CD4-positive, alpha-beta T cell (primary cell): ENCODE results near the gene MSI2. TPM values are rescaled to one million over a fixed set of nuclear protein-coding genes. Genes with fewer than 3 reads are reported as not detected.

ENCODE experiments used
- ATAC-seq: fragments of 200-7000 bp; cut with Tn5 transposase; one replicate; pipeline ENCODE4 v1.10.0; 2022; ENCODE audit warnings: mild to moderate bottlenecking; ENCODE audit not compliant: poor library complexity
- CTCF ChIA-PET: fragments of 350-600 bp; sonication (Branson Sonifier 250); formaldehyde crosslinking; loops from one replicate; lab custom pipeline; 2021; ENCODE audit warnings: antibody characterized with exemption, inconsistent platforms; lab: Charles Lee
- POLR2A ChIA-PET: fragments of 350-600 bp; sonication (Branson Sonifier 250); formaldehyde crosslinking; loops from one replicate; lab custom pipeline; 2021; ENCODE audit warnings: antibody characterized with exemption, inconsistent platforms; lab: Charles Lee
- DNase-seq, 14 experiments: peaks; one replicate each; pipeline ENCODE4 v3.0.0-alpha.2; 2013 to 2020; ENCODE audit warnings: mixed read lengths in 2 of 14
- H3K27ac ChIP-seq, 2 donors: one replicate each; pipeline versions ENCODE4 v1.5.1 to v1.7.0; 2013; ENCODE audit warnings: low read length in 2 of 2, low read depth in 1 of 2, mild to moderate bottlenecking in 1 of 2
- H3K27me3 ChIP-seq, 2 experiments: 1 replicate in 1 of 2; 2 replicates in 1 of 2; pipeline versions ENCODE4 v1.6.1 to v1.7.0; 2013; ENCODE audit warnings: low read length in 2 of 2, control low read depth in 1 of 2, mild to moderate bottlenecking in 1 of 2, moderate library complexity in 1 of 2; ENCODE audit not compliant: insufficient read depth in 2 of 2, control insufficient read depth in 1 of 2
- H3K36me3 ChIP-seq: one replicate; pipeline ENCODE4 v1.6.1; 2013; ENCODE audit warnings: low read length, control low read depth; ENCODE audit not compliant: insufficient read depth
- H3K4me1 ChIP-seq: one replicate; pipeline ENCODE4 v1.6.1; 2013; ENCODE audit warnings: low read length, control low read depth; ENCODE audit not compliant: insufficient read depth
- H3K4me3 ChIP-seq: one replicate; pipeline ENCODE4 v1.5.1; 2013; ENCODE audit warnings: mild to moderate bottlenecking, low read length, moderate library complexity
- H3K9me3 ChIP-seq, 2 experiments: 1 replicate in 1 of 2; 2 replicates in 1 of 2; pipeline versions ENCODE4 v1.6.1 to v1.7.0; 2013; ENCODE audit warnings: low read length in 2 of 2, mild to moderate bottlenecking in 2 of 2, control low read depth in 1 of 2, moderate library complexity in 1 of 2; ENCODE audit not compliant: control insufficient read depth in 1 of 2, insufficient read depth in 1 of 2
- H3K27ac Mint-ChIP-seq: one replicate; pipeline ENCODE4 v1.8.0; 2020; ENCODE audit warnings: mixed read lengths
- H3K27me3 Mint-ChIP-seq: one replicate; pipeline ENCODE4 v1.8.0; 2021; ENCODE audit warnings: mixed read lengths
- H3K36me3 Mint-ChIP-seq: one replicate; pipeline ENCODE4 v1.8.0; 2021; ENCODE audit warnings: low read depth, mixed read lengths
- H3K4me1 Mint-ChIP-seq: one replicate; pipeline ENCODE4 v1.8.0; 2021; ENCODE audit warnings: low read depth, mixed read lengths
- H3K4me3 Mint-ChIP-seq: one replicate; pipeline ENCODE4 v1.8.0; 2020; ENCODE audit warnings: mild to moderate bottlenecking, mixed read lengths
- H3K9me3 Mint-ChIP-seq: one replicate; pipeline ENCODE4 v1.8.0; 2020; ENCODE audit warnings: mixed read lengths
- CTCF ChIP-seq: fragments of 200-600 bp; IDR thresholded peaks from one replicate; pipeline ENCODE4 v1.8.0; 2022; ENCODE audit warnings: antibody characterized with exemption, mild to moderate bottlenecking
- intact Hi-C, 2 experiments: fragments of 100-400 bp; cut with DNase I in 1 of 2; cut with micrococcal nuclease in 1 of 2; formaldehyde crosslinking; loops; one replicate each; pipeline versions ENCODE4 v1.15.1 to v1.9.0; 2023 to 2025; cut with DNase I, micrococcal nuclease
- total RNA-seq, 174 experiments: library from RNA in 2 of 174; stranded (reverse) in 2 of 174; gene quantifications; one replicate each; pipeline ENCODE4 v1.2.3 and lab custom pipeline; 2021 to 2026

Gene MSI2
- total RNA-seq, 2 experiments from 2014 or later = 129 to 132 TPM

DNA sequence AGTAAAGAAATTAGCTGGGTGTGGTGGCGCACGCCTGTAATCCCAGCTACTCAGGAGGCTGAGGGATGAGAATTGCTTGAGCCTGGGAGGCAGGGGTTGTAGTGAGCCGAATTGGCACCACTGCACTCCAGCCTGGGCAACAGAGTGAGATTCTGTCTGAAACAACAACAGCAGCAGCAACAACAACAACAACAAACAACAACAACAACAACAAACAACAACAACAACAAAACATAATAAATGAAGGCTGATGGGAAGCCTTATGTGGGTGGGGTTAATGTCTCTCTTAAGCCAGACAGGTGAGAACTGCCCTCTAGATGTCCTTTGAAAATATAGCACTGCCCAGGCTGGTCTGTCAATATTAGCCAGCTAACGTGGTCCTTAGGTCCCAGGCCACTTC lies 107.3 kb downstream of the MSI2 start:
- no peaks in the 10 kb centered on the region for H3K9me3 Mint-ChIP-seq
- H3K27ac Mint-ChIP-seq = no peak overlapping the region
- no peak for ATAC-seq
- H3K36me3 Mint-ChIP-seq = peaks cover 12% of the 10 kb centered on the region
- peaks cover 3% of the 10 kb centered on the region for H3K4me1 ChIP-seq
- H3K27me3 ChIP-seq = no peaks in the 10 kb centered on the region
- ChIA-PET CTCF (no interaction called here), POLR2A (no interaction called here)
- no peaks in the 10 kb centered on the region for H3K9me3 ChIP-seq
- no peak for TF ChIP-seq CTCF
- DNase-seq = no peak
- no peaks in the 10 kb centered on the region for H3K27me3 Mint-ChIP-seq
- intact Hi-C loops = no loop called here
- H3K27ac ChIP-seq = no peak overlapping the region
- H3K4me1 Mint-ChIP-seq = peaks cover 24% of the 10 kb centered on the region
- H3K36me3 ChIP-seq = no peaks in the 10 kb centered on the region
- H3K4me3 ChIP-seq = no peak overlapping the region
- no peak overlapping the region for H3K4me3 Mint-ChIP-seq

GRCh38 chr17:57363998-57364643 lies 107.8 kb downstream of the MSI2 start:
- DNase-seq = no peak
- no peak overlapping the region for H3K27ac ChIP-seq
- no peak overlapping the region for H3K27ac Mint-ChIP-seq
- no peak for TF ChIP-seq CTCF
- ChIA-PET CTCF (no interaction called here), POLR2A (no interaction called here)
- no peaks in the 10 kb centered on the region for H3K36me3 ChIP-seq
- H3K27me3 Mint-ChIP-seq = no peaks in the 10 kb centered on the region
- no peak overlapping the region for H3K4me3 ChIP-seq
- intact Hi-C loops = no loop called here
- H3K4me3 Mint-ChIP-seq = no peak overlapping the region
- H3K4me1 Mint-ChIP-seq = peaks cover 22% of the 10 kb centered on the region
- H3K9me3 Mint-ChIP-seq = no peaks in the 10 kb centered on the region
- peaks cover 12% of the 10 kb centered on the region for H3K36me3 Mint-ChIP-seq
- H3K27me3 ChIP-seq = no peaks in the 10 kb centered on the region
- peaks cover 3% of the 10 kb centered on the region for H3K4me1 ChIP-seq
- no peaks in the 10 kb centered on the region for H3K9me3 ChIP-seq
- no peak for ATAC-seq

DNA sequence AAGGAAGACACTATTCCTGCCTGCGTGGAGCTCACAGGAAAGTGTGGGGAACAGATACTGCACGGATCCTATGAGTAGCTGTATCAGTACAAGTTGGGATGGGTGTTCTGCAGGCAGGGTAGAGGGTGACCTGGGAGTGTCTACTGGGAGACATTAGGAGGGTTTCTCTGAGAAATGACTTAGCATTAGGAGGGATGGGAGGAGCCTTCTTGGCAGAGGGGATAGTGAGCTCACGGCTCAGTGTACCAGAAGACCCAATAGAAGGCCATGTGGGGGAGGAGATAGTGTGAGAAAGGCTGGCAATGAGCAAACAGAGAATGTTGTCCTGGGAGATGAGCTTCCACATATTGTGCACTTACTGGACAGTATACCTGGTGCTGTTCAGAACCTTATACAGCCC lies 109.1 kb downstream of the MSI2 start:
- Mint-ChIP-seq H3K4me3 (no peak overlapping the region), H3K36me3 (peaks cover 12% of the 10 kb centered on the region), H3K4me1 (peaks cover 24% of the 10 kb centered on the region), H3K27me3 (no peaks in the 10 kb centered on the region), H3K9me3 (no peaks in the 10 kb centered on the region), H3K27ac (no peak overlapping the region)
- Histone ChIP-seq H3K27ac (no peak overlapping the region), H3K36me3 (no peaks in the 10 kb centered on the region), H3K4me1 (peaks cover 3% of the 10 kb centered on the region), H3K4me3 (no peak overlapping the region), H3K9me3 (no peaks in the 10 kb centered on the region), H3K27me3 (no peaks in the 10 kb centered on the region)
- intact Hi-C loops = no loop called here
- TF ChIP-seq CTCF = no peak
- ChIA-PET POLR2A (no interaction called here), CTCF (interaction anchor here (0.8 kb wide), 1 partner anchor 122 kb away, joined by 3 read pairs; no protein-coding TSS in a partner anchor)
- ATAC-seq = no peak
- DNase-seq = no peak
